ENCODE measurements around the gene LRRIQ1. TPM values are rescaled to one million over a fixed set of nuclear protein-coding genes. Genes with fewer than 3 reads are reported as not detected.

LRRIQ1 gene
- total and polyA plus RNA-seq, 2 of the 13 experiments (the other 11 are each of a cell fraction or from before 2014, with no cell fraction given), result not detected

GRCh38 chr12:85065837-85066482 lies 29.8 kb downstream of the LRRIQ1 start:
- Histone ChIP-seq H3K4me3 (replicated peaks in 1 of 3; ENCODE audit: insufficient read depth in 1 of 3, low read depth in 2 of 3, low read length in 3 of 3) (no peak overlapping the region), H3K27me3 (ENCODE audit: control insufficient read depth in 1 of 2, insufficient read depth in 2 of 2, low read length in 2 of 2) (no peaks in the 10 kb centered on the region), H3K27ac (ENCODE audit: extremely low read length, insufficient read depth, low read length) (no peak overlapping the region), H3K4me1 (ENCODE audit: insufficient read depth, low read length) (no peaks in the 10 kb centered on the region), H3K36me3 (replicated peaks in 1 of 2; ENCODE audit: control insufficient read depth in 1 of 2, insufficient read depth in 2 of 2, low read length in 2 of 2) (no peaks in the 10 kb centered on the region), H3K79me2 (ENCODE audit: insufficient read depth, low read length) (no peaks in the 10 kb centered on the region), H2AFZ (ENCODE audit: low read length) (no peak overlapping the region), H3K9ac (ENCODE audit: insufficient read depth, low read depth, low read length) (no peak overlapping the region), H4K20me1 (ENCODE audit: insufficient read depth, low read length) (no peaks in the 10 kb centered on the region), H3K9me3 (ENCODE audit: low read length) (no peaks in the 10 kb centered on the region), H3K4me2 (ENCODE audit: low read depth, low read length) (no peak overlapping the region)
- intact Hi-C loops (cut with micrococcal nuclease; ENCODE audit: unreplicated experiment), result no loop called here
- POLR2A ChIA-PET, result no interaction called here
- BruUV-seq (replicated peaks), result no TSS peak
- ATAC-seq (no peak), DNase-seq (ENCODE audit: low spot score) (no peak), FAIRE-seq (no peak)
- no peak for TF ChIP-seq YEATS4 (CRISPR knock-in tag; IDR thresholded peaks at IDR 0.05; ENCODE audit: borderline replicate concordance)
- no peak for TF ChIP-seq TRAFD1 (CRISPR knock-in tag; IDR thresholded peaks at IDR 0.05; ENCODE audit: borderline replicate concordance)
- TF ChIP-seq IRX3 (CRISPR knock-in tag; IDR thresholded peaks at IDR 0.05; ENCODE audit: borderline replicate concordance, low read depth), result no peak
- TF ChIP-seq RAD21 (CRISPR knock-in tag; IDR thresholded peaks at IDR 0.05), result no peak
- no peak for TF ChIP-seq ZBTB3 (CRISPR knock-in tag; IDR thresholded peaks at IDR 0.05; ENCODE audit: borderline replicate concordance, low read depth)
- WGBS (ENCODE audit: low lambda C conversion rate), result 0% methylated on average over 3 of the region's 3 CpGs
- in situ Hi-C loops (cut with HindIII; ENCODE audit: extremely low pct_ligation_motif_present, low pct_unique_long_range_greater_than_20kb), result no loop called here
- CTCF ChIA-PET (ENCODE audit: low intra/inter-chr PET ratio, low total read pairs), result no interaction called here

- WGBS (ENCODE audit: low lambda C conversion rate), result 0% methylated on average over 1 of the region's 1 CpG
- Histone ChIP-seq H3K36me3 (replicated peaks in 1 of 2; ENCODE audit: control insufficient read depth in 1 of 2, insufficient read depth in 2 of 2, low read length in 2 of 2) (no peaks in the 10 kb centered on the region), H3K9me3 (ENCODE audit: low read length) (no peaks in the 10 kb centered on the region), H3K27ac (ENCODE audit: extremely low read length, insufficient read depth, low read length) (no peak overlapping the region), H2AFZ (ENCODE audit: low read length) (no peak overlapping the region), H3K4me1 (ENCODE audit: insufficient read depth, low read length) (no peaks in the 10 kb centered on the region), H3K27me3 (ENCODE audit: control insufficient read depth in 1 of 2, insufficient read depth in 2 of 2, low read length in 2 of 2) (no peaks in the 10 kb centered on the region), H3K4me2 (ENCODE audit: low read depth, low read length) (no peak overlapping the region), H4K20me1 (ENCODE audit: insufficient read depth, low read length) (no peaks in the 10 kb centered on the region), H3K4me3 (replicated peaks in 1 of 3; ENCODE audit: insufficient read depth in 1 of 3, low read depth in 2 of 3, low read length in 3 of 3) (no peak overlapping the region), H3K79me2 (ENCODE audit: insufficient read depth, low read length) (no peaks in the 10 kb centered on the region), H3K9ac (ENCODE audit: insufficient read depth, low read depth, low read length) (no peak overlapping the region)
- POLR2A ChIA-PET, result no interaction called here
- ATAC-seq (no peak), DNase-seq (ENCODE audit: low spot score) (no peak), FAIRE-seq (no peak)
- CTCF ChIA-PET (ENCODE audit: low intra/inter-chr PET ratio, low total read pairs), result no interaction called here
- in situ Hi-C loops (cut with HindIII; ENCODE audit: extremely low pct_ligation_motif_present, low pct_unique_long_range_greater_than_20kb) (no loop called here), intact Hi-C loops (cut with micrococcal nuclease; ENCODE audit: unreplicated experiment) (no loop called here)
- TF ChIP-seq ZNF296 (CRISPR knock-in tag; conservative IDR thresholded peaks at IDR 0.05) (no peak), ZNF3 (CRISPR knock-in tag; IDR thresholded peaks at IDR 0.05) (no peak), EEA1 (CRISPR knock-in tag; IDR thresholded peaks at IDR 0.05; ENCODE audit: borderline replicate concordance) (no peak), ZNF34 (CRISPR knock-in tag; IDR thresholded peaks at IDR 0.05; ENCODE audit: borderline replicate concordance) (no peak)
- TF ChIP-seq, protein P1, sequence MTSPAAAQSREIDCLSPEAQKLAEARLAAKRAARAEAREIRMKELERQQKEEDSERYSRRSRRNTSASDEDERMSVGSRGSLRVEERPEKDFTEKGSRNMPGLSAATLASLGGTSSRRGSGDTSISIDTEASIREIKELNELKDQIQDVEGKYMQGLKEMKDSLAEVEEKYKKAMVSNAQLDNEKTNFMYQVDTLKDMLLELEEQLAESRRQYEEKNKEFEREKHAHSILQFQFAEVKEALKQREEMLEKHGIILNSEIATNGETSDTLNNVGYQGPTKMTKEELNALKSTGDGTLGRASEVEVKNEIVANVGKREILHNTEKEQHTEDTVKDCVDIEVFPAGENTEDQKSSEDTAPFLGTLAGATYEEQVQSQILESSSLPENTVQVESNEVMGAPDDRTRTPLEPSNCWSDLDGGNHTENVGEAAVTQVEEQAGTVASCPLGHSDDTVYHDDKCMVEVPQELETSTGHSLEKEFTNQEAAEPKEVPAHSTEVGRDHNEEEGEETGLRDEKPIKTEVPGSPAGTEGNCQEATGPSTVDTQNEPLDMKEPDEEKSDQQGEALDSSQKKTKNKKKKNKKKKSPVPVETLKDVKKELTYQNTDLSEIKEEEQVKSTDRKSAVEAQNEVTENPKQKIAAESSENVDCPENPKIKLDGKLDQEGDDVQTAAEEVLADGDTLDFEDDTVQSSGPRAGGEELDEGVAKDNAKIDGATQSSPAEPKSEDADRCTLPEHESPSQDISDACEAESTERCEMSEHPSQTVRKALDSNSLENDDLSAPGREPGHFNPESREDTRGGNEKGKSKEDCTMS (CRISPR knock-in tag; conservative IDR thresholded peaks at IDR 0.05), result no peak
- no TSS peak for BruUV-seq (replicated peaks)
Observed at GRCh38 chr12:85072826-85073225, 36.7 kb downstream of the LRRIQ1 start.
